IMR-90 (cell line): ENCODE data around the gene CYB5R3. TPM values are rescaled to one million over a fixed set of nuclear protein-coding genes. Genes with fewer than 3 reads are reported as not detected.

Source experiments
- ATAC-seq: fragments of 200-7000 bp; cut with Tn5 transposase; 2 replicates; pipeline ENCODE4 v1.9.1; 2020; ENCODE audit warnings: low read depth, mild to moderate bottlenecking, moderate library complexity
- BruUV-seq: library from RNA; stranded (reverse); fragments of 400-500 nt; replicated peaks from 2 replicates; lab custom pipeline; 2021; lab: Mats Ljungman, UMichigan
- CTCF ChIA-PET: fragments of 300-600 bp; formaldehyde crosslinking; extraction: SDS; loops from one replicate; lab custom pipeline; 2021; ENCODE audit warnings: antibody characterized with exemption; lab: Yijun Ruan, JAX
- POLR2A ChIA-PET: fragments of 300-600 bp; sonication (Branson Sonifier 250); formaldehyde crosslinking; loops from one replicate; lab custom pipeline; 2022; ENCODE audit warnings: antibody characterized with exemption; ENCODE audit not compliant: unreplicated experiment; lab: Charles Lee
- DNase-seq: peaks from one replicate; pipeline ENCODE4 v3.0.0; 2013
- H2AFZ ChIP-seq: replicated peaks from 2 replicates; pipeline ENCODE3; 2013; ENCODE audit warnings: low read length, mild to moderate bottlenecking; ENCODE audit not compliant: poor library complexity
- H2AK5ac ChIP-seq: 2 replicates; pipeline ENCODE4 v1.6.1; 2013; ENCODE audit warnings: low read depth, low read length, inconsistent platforms
- H2AK9ac ChIP-seq: replicated peaks from 2 replicates; pipeline ENCODE3; 2013; ENCODE audit warnings: mild to moderate bottlenecking, low read depth, low read length, moderate library complexity; ENCODE audit not compliant: poor library complexity
- H2BK120ac ChIP-seq: 2 replicates; pipeline ENCODE4 v1.6.1; 2013; ENCODE audit warnings: low read depth, low read length, inconsistent platforms
- H2BK15ac ChIP-seq: 3 replicates; pipeline ENCODE4 v1.6.1; 2013; ENCODE audit warnings: low read depth, low read length, inconsistent platforms
- H2BK20ac ChIP-seq: 2 replicates; pipeline ENCODE4 v1.6.1; 2013; ENCODE audit warnings: low read depth, mild to moderate bottlenecking, inconsistent platforms, low read length, moderate library complexity
- H2BK5ac ChIP-seq: 2 replicates; pipeline ENCODE4 v1.6.1; 2013; ENCODE audit warnings: mild to moderate bottlenecking, low read depth, low read length, inconsistent platforms; ENCODE audit not compliant: poor library complexity, severe bottlenecking
- H3K14ac ChIP-seq: replicated peaks from 2 replicates; pipeline ENCODE4 v1.6.1; 2013; ENCODE audit warnings: low read depth, low read length, inconsistent platforms
- H3K18ac ChIP-seq: 2 replicates; pipeline ENCODE4 v1.6.1; 2013; ENCODE audit warnings: low read depth, low read length, control low read depth
- H3K23ac ChIP-seq: 2 replicates; pipeline ENCODE4 v1.6.1; 2013; ENCODE audit warnings: low read depth, low read length, inconsistent platforms
- H3K27ac ChIP-seq: 2 replicates; pipeline ENCODE4 v1.5.1; 2013; ENCODE audit warnings: mild to moderate bottlenecking, control low read depth, low read length; ENCODE audit not compliant: insufficient read depth
- H3K27me3 ChIP-seq: 2 replicates; pipeline ENCODE4 v1.6.1; 2013; ENCODE audit warnings: low read length; ENCODE audit not compliant: control insufficient read depth, insufficient read depth
- H3K36me3 ChIP-seq: 2 replicates; pipeline ENCODE4 v1.6.1; 2013; ENCODE audit warnings: low read length, mixed read lengths; ENCODE audit not compliant: control insufficient read depth, insufficient read depth
- H3K4ac ChIP-seq: 2 replicates; pipeline ENCODE4 v1.6.1; 2013; ENCODE audit warnings: low read depth, low read length, inconsistent platforms
- H3K4me1 ChIP-seq: 2 replicates; pipeline ENCODE4 v1.6.1; 2013; ENCODE audit warnings: low read length, mixed read lengths; ENCODE audit not compliant: control insufficient read depth, insufficient read depth
- H3K4me2 ChIP-seq: 2 replicates; pipeline ENCODE4 v1.6.1; 2013; ENCODE audit warnings: low read depth, mild to moderate bottlenecking, control low read depth, low read length, moderate library complexity
- H3K4me3 ChIP-seq: 2 replicates; pipeline ENCODE4 v1.5.1; 2013; ENCODE audit warnings: low read depth, mild to moderate bottlenecking, control low read depth, low read length, moderate library complexity; ENCODE audit not compliant: insufficient read depth
- H3K56ac ChIP-seq: 2 replicates; pipeline ENCODE4 v1.6.1; 2013; ENCODE audit warnings: low read length, inconsistent platforms; ENCODE audit not compliant: insufficient read depth; ENCODE audit errors: extremely low read depth
- H3K79me1 ChIP-seq, 2 experiments: 2 replicates each; pipeline ENCODE4 v1.6.1; 2013; ENCODE audit warnings: low read length in 2 of 2, inconsistent platforms in 1 of 2, low read depth in 1 of 2
- H3K9ac ChIP-seq: 2 replicates; pipeline ENCODE4 v1.6.1; 2013; ENCODE audit warnings: low read depth, low read length, control low read depth
- H3K9me1 ChIP-seq: 2 replicates; pipeline ENCODE4 v1.6.1; 2013; ENCODE audit warnings: low read length, inconsistent platforms; ENCODE audit not compliant: insufficient read depth
- H3K9me3 ChIP-seq: 2 replicates; pipeline ENCODE4 v1.6.1; 2013; ENCODE audit warnings: low read length; ENCODE audit not compliant: control insufficient read depth, insufficient read depth
- H4K20me1 ChIP-seq: 2 replicates; pipeline ENCODE4 v1.6.1; 2013; ENCODE audit warnings: low read length, inconsistent platforms; ENCODE audit not compliant: insufficient read depth
- H4K5ac ChIP-seq: 2 replicates; pipeline ENCODE4 v1.6.1; 2013; ENCODE audit warnings: mild to moderate bottlenecking, low read depth, low read length, control low read depth
- H4K8ac ChIP-seq, 2 experiments: 2 replicates each; pipeline ENCODE4 v1.6.1; 2013; ENCODE audit warnings: low read depth in 2 of 2, low read length in 2 of 2, control low read depth in 1 of 2, inconsistent platforms in 1 of 2
- H4K91ac ChIP-seq: 2 replicates; pipeline ENCODE4 v1.6.1; 2013; ENCODE audit warnings: low read depth, low read length, inconsistent platforms; ENCODE audit not compliant: insufficient read depth
- BHLHE40 ChIP-seq: fragments of 150-350 bp; IDR thresholded peaks from 2 replicates; pipeline ENCODE4 v1.6.1; 2016; ENCODE audit warnings: mild to moderate bottlenecking, low read depth, low read length
- CEBPB ChIP-seq: IDR thresholded peaks from 2 replicates; pipeline ENCODE4 v1.6.1; 2012; ENCODE audit warnings: low read depth, low read length, improper control_type of control experiment
- CHD1 ChIP-seq: IDR thresholded peaks from 2 replicates; pipeline ENCODE4 v1.6.1; 2012; ENCODE audit warnings: low read depth, low read length, improper control_type of control experiment
- CTCF ChIP-seq: conservative IDR thresholded peaks from 2 replicates; pipeline ENCODE4 v1.5.1; 2012; ENCODE audit warnings: mild to moderate bottlenecking, low read depth, low read length, improper control_type of control experiment
- FOS ChIP-seq: fragments of 150-350 bp; IDR thresholded peaks from 2 replicates; pipeline ENCODE4 v1.6.1; 2016; ENCODE audit warnings: low read depth, low read length
- MAFK ChIP-seq: IDR thresholded peaks from 2 replicates; pipeline ENCODE4 v1.6.1; 2012; ENCODE audit warnings: low read depth, low read length, improper control_type of control experiment
- MAZ ChIP-seq: IDR thresholded peaks from 2 replicates; pipeline ENCODE4 v1.6.1; 2012; ENCODE audit warnings: low read depth, mild to moderate bottlenecking, low read length, improper control_type of control experiment, moderate library complexity, borderline replicate concordance
- MXI1 ChIP-seq: IDR thresholded peaks from 2 replicates; pipeline ENCODE4 v1.6.1; 2012; ENCODE audit warnings: low read depth, mild to moderate bottlenecking, low read length, moderate library complexity, borderline replicate concordance
- NFE2L2 ChIP-seq: fragments of 150-350 bp; IDR thresholded peaks from 2 replicates; pipeline ENCODE4 v1.6.1; 2016; ENCODE audit warnings: low read depth, mild to moderate bottlenecking, low read length
- POLR2A ChIP-seq: IDR thresholded peaks from 2 replicates; pipeline ENCODE4 v1.6.1; 2012; ENCODE audit warnings: mild to moderate bottlenecking, low read depth, low read length
- RAD21 ChIP-seq: IDR thresholded peaks from 2 replicates; pipeline ENCODE4 v1.6.1; 2012; ENCODE audit warnings: low read length, improper control_type of control experiment
- RCOR1 ChIP-seq: IDR thresholded peaks from 2 replicates; pipeline ENCODE4 v1.6.1; 2012; ENCODE audit warnings: mild to moderate bottlenecking, low read length, improper control_type of control experiment; ENCODE audit not compliant: insufficient replicate concordance
- RFX5 ChIP-seq: IDR thresholded peaks from 2 replicates; pipeline ENCODE4 v1.8.0; 2012; ENCODE audit warnings: low read depth, mild to moderate bottlenecking, low read length, moderate library complexity
- SMC3 ChIP-seq: fragments of 150-350 bp; IDR thresholded peaks from 2 replicates; pipeline ENCODE4 v1.6.1; 2016; ENCODE audit warnings: low read depth, mild to moderate bottlenecking, antibody characterized with exemption, low read length, moderate library complexity
- USF2 ChIP-seq: fragments of 150-350 bp; IDR thresholded peaks from 2 replicates; pipeline ENCODE4 v1.6.1; 2017; ENCODE audit warnings: mild to moderate bottlenecking, antibody characterized with exemption, low read length, low read depth
- WGBS, 2 experiments: methylation state at CpG; one replicate each; pipeline versions ENCODE4 v1.1.5 to v1.1.7; 2013; ENCODE audit warnings: missing lambda C conversion rate in 2 of 2; ENCODE audit not compliant: insufficient read length in 1 of 2; ENCODE audit errors: extremely low coverage in 2 of 2; 5-methylcytosine and 5-hydroxymethylcytosine counted together
- dilution Hi-C: fragments of 300-500 bp; cut with HindIII; formaldehyde crosslinking; loops from one replicate; pipeline ENCODE4 v1.14.3; 2018; ENCODE audit warnings: low sequenced_read_pairs; ENCODE audit not compliant: unreplicated experiment
- in situ Hi-C: fragments of 300-500 bp; cut with MboI; formaldehyde crosslinking; loops from 3 replicates; pipeline ENCODE4 v1.14.3; 2019; ENCODE audit warnings: low sequenced_read_pairs, inconsistent platforms, mixed read lengths
- intact Hi-C: fragments of 100-400 bp; cut with micrococcal nuclease; formaldehyde crosslinking; loops from 2 replicates; pipeline ENCODE4 v1.10.0; 2022
- polyA plus RNA-seq, 3 experiments: library from polyadenylated mRNA; depleted of rRNA; stranded (reverse); fragments of >200 nt; gene quantifications; 2 replicates each; pipeline ENCODE4 v1.2.3, GENCODE V29; 2012; ENCODE audit warnings: low replicate concordance in 1 of 3
- total RNA-seq: library from RNA; depleted of rRNA; stranded (reverse); fragments of >200 nt; gene quantifications from 2 replicates; pipeline ENCODE4 v1.2.3, GENCODE V29; 2012
- TF ChIP-seq, protein P1 (sequence below): fragments of 150-350 bp; IDR thresholded peaks from 2 replicates; pipeline ENCODE4 v1.6.1; 2016; ENCODE audit warnings: low read depth, mild to moderate bottlenecking, low read length, moderate library complexity, borderline replicate concordance

CYB5R3 gene
- total and polyA plus RNA-seq, 2 of the 4 experiments (the other 2 are of a cell fraction): 44.1 to 362 TPM

DNA sequence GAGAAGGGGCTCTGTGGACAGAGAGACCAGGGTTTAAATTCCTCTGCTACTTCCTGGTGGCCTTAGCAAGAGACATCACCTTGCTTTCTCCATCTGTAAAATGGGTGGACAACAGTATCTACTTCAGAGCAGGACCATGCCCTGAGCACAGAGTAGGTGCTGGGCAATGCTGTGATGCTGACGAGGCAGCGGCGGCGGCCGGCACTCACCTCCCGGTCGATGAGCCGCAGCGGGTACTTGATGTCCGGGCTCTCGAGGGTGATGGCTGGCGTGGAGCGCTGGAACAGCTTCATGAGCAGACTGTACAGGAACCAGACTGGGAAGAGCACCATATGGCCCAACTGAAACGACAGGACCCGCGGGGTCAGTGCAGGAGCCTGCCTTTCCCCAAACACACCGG, 12.7 kb downstream of the CYB5R3 start:
- Histone ChIP-seq H4K91ac (peak overlapping the region; percentile 38; the same call in 1 of the 2 replicates), H3K56ac (no peak overlapping the region), H3K9me3 (no peaks in the 10 kb centered on the region), H2BK120ac (no peak overlapping the region; the same call in 1 of the 2 replicates), H2AK9ac (no peak overlapping the region), H2BK5ac (peak overlapping the region; percentile 76), H3K23ac (no peak overlapping the region), H3K27me3 (no peaks in the 10 kb centered on the region), H2AK5ac (peak overlapping the region; percentile 90), H3K36me3 (peaks cover 29% of the 10 kb centered on the region), H3K9ac (no peak overlapping the region), H2AFZ (no peak overlapping the region), H3K4me2 (no peak overlapping the region), H3K4me1 (peaks cover 8% of the 10 kb centered on the region), H3K18ac (no peak overlapping the region), H4K8ac (peak overlapping the region; percentile 13 to 36; a peak in 1 of 4 replicates), H3K27ac (peak overlapping the region; percentile 9; the same call in 1 of the 2 replicates), H4K5ac (no peak overlapping the region), H3K9me1 (peaks cover 16% of the 10 kb centered on the region), H2BK20ac (no peak overlapping the region), H4K20me1 (peaks cover 39% of the 10 kb centered on the region), H3K79me1 (peaks cover 43 to 66% of the 10 kb centered on the region in 2 experiments), H3K14ac (no peak overlapping the region; the same call in 1 of the 2 replicates), H3K4me3 (no peak overlapping the region), H2BK15ac (peak overlapping the region; percentile 85; the same call in 2 of the 3 replicates), H3K4ac (peak overlapping the region; percentile 58)
- in situ Hi-C loops: no loop called here
- TF ChIP-seq CHD1 (no peak), NFE2L2 (no peak), RFX5 (no peak), RAD21 (no peak), MAFK (no peak), USF2 (no peak), SMC3 (no peak), MAZ (no peak), RCOR1 (no peak), FOS (no peak), POLR2A (no peak), BHLHE40 (no peak), CTCF (no peak), MXI1 (no peak), CEBPB (no peak)
- TF ChIP-seq, protein P1, sequence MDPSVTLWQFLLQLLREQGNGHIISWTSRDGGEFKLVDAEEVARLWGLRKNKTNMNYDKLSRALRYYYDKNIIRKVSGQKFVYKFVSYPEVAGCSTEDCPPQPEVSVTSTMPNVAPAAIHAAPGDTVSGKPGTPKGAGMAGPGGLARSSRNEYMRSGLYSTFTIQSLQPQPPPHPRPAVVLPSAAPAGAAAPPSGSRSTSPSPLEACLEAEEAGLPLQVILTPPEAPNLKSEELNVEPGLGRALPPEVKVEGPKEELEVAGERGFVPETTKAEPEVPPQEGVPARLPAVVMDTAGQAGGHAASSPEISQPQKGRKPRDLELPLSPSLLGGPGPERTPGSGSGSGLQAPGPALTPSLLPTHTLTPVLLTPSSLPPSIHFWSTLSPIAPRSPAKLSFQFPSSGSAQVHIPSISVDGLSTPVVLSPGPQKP: no peak
- ATAC-seq (no peak), DNase-seq (no peak)
- 100% methylated on average over 14 of the region's 17 CpGs; no CpG with 5 or more reads in 1 of the 2 experiments for WGBS, 2 experiments
- no TSS peak for BruUV-seq
- POLR2A ChIA-PET: no interaction called here
- dilution Hi-C loops: no loop called here
- CTCF ChIA-PET: no interaction called here
- intact Hi-C loops: no loop called here
